Measurements from ENCODE around the gene HNRNPC.
"Not testable (repeated sequence)": the region's sequence is repeated elsewhere in the genome, so short reads cannot be mapped to it uniquely, and the experiment has no call there.

The HNRNPC gene

GRCh38 chr14:21191809-21192446, 77.3 kb downstream of the HNRNPC start:
- DNase-seq (ENCODE audit: low read depth), result peak; percentile 49

- no peak for DNase-seq (ENCODE audit: low read depth)
These were observed 77.9 kb downstream of the HNRNPC start for GRCh38 chr14:21191261-21191808.

- no peak for DNase-seq (ENCODE audit: low read depth)
These were observed 83.8 kb downstream of the HNRNPC start for GRCh38 chr14:21185491-21185890.

GRCh38 chr14:21184254-21184653, 85.0 kb downstream of the HNRNPC start:
- no peak for DNase-seq (ENCODE audit: low read depth)

GRCh38 chr14:21182166-21182565, 87.1 kb downstream of the HNRNPC start:
- DNase-seq (ENCODE audit: low read depth), result no peak

GRCh38 chr14:21171128-21171527, 98.1 kb downstream of the HNRNPC start:
- no peak for DNase-seq (ENCODE audit: low read depth)

GRCh38 chr14:21169573-21169972, 99.7 kb downstream of the HNRNPC start:
- no peak for DNase-seq (ENCODE audit: low read depth)

GRCh38 chr14:21168055-21168454, 101.2 kb downstream of the HNRNPC start:
- peak; percentile 24 for DNase-seq (ENCODE audit: low read depth)

GRCh38 chr14:21165670-21166069, 103.6 kb downstream of the HNRNPC start:
- DNase-seq (ENCODE audit: low read depth), result not testable (repeated sequence)

GRCh38 chr14:21165002-21165605, 104.1 kb downstream of the HNRNPC start:
- not testable (repeated sequence) for DNase-seq (ENCODE audit: low read depth)

GRCh38 chr14:21163871-21164291, 105.4 kb downstream of the HNRNPC start:
- DNase-seq (ENCODE audit: low read depth), result no peak

GRCh38 chr14:21162081-21162480, 107.2 kb downstream of the HNRNPC start:
- no peak for DNase-seq (ENCODE audit: low read depth)

GRCh38 chr14:21160061-21160610, 109.1 kb downstream of the HNRNPC start:
- no peak for DNase-seq (ENCODE audit: low read depth)
